GM21717 (cell line): Measurements from ENCODE around the gene SLC28A1.

Source experiments
- ATAC-seq: cut with Tn5 transposase; IDR thresholded peaks from one replicate; pipeline ENCODE4 v1.9.1; 2021; ENCODE audit warnings: mild to moderate bottlenecking, moderate library complexity; ENCODE audit not compliant: unreplicated experiment

The SLC28A1 gene

GRCh38 chr15:84934942-84935729, 50.7 kb downstream of the SLC28A1 start:
- ATAC-seq, result no peak

- ATAC-seq, result no peak
Observed at GRCh38 chr15:84937144-84937543, 52.7 kb downstream of the SLC28A1 start.

DNA sequence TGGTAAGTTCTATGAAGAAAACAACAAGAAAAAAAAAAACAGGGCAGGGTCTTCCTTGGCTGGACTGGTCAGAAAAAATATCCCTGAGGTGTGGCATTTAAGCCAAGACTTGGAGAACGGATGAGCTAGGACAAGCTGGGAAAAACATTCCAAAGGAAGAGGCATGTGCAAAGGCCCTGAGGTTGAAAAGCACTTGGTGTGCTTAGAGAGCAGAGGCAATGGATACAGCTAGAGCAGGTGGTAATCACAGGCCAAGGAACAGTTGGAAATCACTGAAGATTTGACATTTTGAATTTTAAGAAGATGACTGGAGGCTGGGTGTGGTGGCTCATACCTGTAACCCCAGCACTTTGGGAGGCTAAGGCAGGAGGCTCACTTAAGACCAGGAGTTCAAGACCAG, 54.3 kb downstream of the SLC28A1 start:
- no peak for ATAC-seq

- no peak for ATAC-seq
Observed at GRCh38 chr15:84940399-84940798, 55.9 kb downstream of the SLC28A1 start.

GRCh38 chr15:84942456-84942855, 58.0 kb downstream of the SLC28A1 start:
- no peak for ATAC-seq

GRCh38 chr15:84944311-84944710, 59.8 kb downstream of the SLC28A1 start:
- ATAC-seq, result no peak

DNA sequence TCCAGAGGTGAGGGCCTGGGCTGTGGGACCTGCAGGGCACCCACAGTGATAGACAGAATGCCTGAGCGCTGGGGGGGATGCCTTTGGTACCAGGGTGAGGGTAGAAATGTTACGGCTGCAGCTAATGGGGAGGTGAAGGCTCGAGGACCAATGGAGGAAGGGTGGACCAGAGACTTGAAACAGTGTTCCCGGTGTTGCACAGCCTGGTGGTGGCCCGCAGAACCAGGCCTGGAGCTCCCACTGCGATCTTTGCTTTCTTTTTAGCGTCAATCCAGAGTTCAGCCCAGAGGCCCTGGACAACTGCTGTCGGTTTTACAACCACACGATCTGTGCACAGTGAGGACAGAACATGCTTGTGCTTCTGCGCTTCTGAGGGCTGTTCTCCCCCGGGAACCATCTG, 60.4 kb downstream of the SLC28A1 start:
- no peak for ATAC-seq

GRCh38 chr15:84946772-84947489, 62.5 kb downstream of the SLC28A1 start:
- ATAC-seq, result no peak

GRCh38 chr15:84947947-84948830, 63.7 kb downstream of the SLC28A1 start:
- no peak for ATAC-seq

DNA sequence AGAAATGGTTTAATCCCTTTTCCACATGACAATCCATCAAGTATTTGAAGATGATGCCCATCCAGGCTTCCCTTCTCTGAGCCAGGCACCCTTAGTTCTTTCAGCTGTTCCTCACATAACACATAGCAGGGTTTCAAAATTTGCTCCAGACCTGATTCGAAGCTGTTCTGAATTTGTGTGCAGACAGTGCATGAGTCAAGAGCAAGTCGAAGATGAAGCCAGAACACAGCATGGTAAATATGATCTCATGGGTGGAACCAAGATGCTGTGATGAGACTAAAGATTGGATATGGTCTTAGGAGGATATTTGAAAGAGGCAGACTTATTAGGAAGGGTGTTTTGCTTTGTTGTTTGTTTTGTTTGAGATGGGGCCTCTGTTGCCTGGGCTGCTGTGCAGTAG, 64.6 kb downstream of the SLC28A1 start:
- no peak for ATAC-seq

DNA sequence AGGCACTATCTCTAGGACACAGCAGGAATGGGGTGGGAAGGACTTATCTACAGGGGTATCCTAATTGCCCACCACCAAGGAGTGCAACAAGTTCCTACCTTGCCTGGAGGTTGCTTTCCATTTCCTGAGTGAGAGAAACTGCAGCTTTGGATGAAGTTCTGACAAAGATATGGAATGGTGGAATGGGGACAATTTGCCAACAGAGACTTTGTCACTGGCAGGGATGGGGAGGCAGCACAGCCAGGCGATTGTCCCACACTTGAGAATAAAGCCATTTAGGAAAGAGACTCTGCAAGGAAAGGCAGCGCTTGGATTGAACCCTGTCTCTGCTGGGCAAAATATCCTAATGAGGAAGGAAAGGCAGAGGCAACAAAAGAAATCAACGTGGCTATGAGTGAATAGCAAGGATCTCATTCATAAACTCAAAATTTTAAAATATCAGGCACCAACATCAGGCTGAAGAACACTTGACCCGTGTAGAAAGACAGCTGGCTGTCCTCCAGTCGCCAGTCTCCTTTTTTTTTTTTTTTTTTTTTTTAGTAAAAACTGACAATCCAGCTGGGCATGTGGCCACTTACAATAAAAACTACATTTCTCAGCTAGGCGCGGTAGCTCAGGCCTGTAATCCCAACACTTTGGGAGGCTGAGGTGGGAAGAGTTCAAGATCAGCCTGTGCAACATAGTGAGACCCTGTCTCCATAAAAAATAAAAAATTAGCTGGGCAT, 65.5 kb downstream of the SLC28A1 start:
- ATAC-seq, result no peak

DNA sequence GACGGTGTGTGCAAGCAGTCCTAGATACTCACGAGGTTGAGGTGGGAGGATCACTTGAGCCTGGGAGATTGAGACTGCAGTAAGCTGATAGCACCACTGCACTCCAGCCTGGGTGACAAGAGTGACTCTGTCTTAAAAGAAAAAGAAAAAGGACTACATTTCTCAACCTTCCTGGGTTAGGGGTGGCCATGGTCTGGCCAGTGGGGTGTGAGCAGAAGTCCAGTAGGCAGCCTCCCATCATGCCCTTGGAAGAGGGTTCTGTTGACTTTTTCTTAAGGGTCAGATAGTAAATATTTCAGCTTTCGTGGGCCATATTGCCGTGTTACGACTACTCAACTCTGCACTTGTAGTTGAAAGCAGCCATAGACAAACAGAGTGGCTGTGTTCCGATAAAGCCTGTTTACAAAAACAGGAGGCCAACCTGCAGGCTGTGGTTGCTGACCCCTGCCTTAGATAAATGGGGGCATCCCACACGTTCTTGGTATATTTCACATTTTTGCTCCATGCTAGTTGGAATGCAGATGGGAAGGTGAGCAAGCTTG, 66.2 kb downstream of the SLC28A1 start:
- ATAC-seq, result no peak

DNA sequence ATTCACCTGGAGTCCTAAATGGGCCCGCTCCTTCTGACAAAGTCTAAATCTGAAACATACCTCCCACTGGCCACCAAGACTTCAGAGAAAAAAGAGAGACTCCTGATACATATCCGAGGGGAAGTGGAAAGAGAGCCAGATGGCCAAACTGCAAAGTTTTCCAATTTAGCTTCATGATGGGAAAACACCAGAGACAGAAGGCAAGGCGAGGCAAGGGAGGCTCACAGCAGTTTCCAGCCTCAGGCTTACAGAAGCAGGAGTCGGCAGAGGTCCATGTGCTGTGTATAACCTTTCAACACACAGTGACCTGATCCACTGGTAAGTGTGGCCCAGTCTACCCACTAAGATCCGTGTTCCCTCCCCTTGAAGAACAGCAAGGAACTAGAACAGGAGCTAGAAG, 67.3 kb downstream of the SLC28A1 start:
- ATAC-seq, result no peak

GRCh38 chr15:84953136-84953535, 68.7 kb downstream of the SLC28A1 start:
- no peak for ATAC-seq

GRCh38 chr15:84953726-84954125, 69.3 kb downstream of the SLC28A1 start:
- no peak for ATAC-seq

DNA sequence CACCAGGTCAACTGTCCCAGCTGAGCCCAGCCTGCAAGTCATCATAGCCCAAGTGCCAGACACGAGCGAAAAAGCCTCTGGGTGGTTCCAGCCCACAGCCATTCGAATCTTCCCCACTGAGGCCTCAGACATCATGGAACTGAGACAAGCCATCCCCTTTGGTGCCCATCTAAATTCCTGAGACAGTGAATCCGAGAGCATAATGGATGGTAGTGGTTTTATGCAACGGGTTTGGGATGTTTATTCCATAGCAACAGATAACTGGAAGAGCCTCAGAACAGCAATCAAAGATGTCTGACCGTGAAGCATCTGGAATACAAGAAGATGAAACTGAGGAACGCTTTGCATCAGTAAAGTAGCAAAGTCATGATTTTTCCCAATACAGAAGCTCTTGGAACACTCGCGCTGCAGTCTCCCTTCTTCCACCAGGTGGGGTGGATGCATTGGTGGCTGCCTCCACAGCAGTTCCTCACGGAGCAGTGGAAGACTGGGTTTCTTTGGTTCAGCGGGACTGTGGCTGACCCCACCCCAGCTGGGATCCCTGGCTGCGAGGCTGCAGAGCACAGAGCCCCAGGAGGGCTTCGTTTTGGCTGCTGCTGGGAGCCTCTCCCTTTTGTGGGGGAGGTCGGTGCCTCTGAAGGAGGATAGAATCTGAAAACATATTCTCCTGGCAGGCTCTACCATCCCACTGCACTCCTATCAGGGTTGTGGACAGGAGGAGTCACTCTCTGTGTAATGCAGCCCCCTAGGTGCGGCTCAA, 70.8 kb downstream of the SLC28A1 start:
- no peak for ATAC-seq

DNA sequence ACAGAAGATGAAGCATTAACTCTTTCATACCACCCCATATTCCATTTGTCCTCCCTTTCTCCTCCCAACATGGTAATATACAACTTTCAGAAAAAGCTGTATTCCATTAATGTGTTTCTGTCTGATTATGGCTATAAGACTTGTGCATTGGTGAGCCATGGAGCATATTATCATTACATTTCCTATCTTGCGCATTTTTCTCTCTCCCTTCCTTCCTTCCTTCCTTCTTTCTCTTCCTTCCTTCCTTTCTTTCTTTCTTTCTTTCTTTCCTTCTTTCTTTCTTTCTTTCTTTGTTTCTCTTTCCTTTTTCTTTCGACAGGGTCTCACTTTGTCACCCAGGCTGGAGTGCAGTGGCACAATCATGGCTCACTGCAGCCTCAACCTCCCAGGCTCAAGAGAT, 71.7 kb downstream of the SLC28A1 start:
- ATAC-seq, result no peak

DNA sequence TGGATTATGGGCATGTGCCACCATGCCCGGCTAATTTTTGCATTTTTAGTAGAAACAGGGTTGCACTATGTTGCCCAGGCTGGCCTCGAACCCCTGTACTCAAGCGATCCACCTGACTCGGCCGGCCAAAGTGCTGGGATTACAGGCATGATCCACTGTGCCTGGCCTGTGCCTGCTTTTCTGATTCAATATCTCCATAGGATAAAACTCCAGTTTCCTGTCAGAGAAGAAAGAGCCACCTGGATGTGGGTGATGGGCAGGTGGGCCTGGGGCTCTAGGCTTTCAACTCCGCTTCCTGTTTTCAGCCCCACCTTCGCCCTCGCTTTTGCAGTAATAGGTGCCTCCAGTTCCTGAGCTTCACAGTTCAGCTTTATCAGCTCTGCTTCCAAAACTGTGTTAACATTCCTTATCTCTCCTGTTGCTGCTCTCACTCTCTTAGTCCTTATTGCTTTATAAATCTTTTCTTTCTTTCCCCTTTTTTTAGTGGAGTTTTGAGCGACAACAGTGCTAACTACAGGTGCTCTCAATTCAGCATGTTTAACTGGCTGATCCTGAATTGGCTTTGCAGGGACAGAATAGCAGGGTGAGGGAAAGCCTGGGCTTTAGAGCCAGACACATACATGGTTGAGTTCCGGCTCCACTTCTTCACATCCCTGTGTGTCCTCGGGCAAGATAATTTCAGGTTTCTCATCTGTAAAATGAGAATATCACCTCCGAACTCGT, 76.1 kb downstream of the SLC28A1 start:
- ATAC-seq, result no peak

DNA sequence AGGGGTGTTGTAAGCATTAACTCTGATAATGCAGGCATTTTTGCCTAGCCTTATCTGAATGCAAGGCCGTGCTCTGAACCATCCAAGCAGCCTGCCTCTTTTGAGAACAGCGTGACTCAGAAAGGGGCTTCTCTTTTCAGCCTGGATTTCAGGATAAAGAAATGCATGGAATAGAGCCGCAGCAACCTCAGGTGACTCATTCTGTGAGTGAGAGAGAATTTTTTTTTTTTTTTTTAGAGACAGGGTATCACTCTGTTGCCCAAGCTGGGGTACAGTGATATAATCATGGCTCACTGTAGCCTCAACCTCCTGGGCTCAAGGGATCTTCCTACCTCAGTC, 76.6 kb downstream of the SLC28A1 start:
- ATAC-seq, result no peak
